ENCODE data around the gene ZFP1.
"Not testable (repeated sequence)": the region's sequence is repeated elsewhere in the genome, so short reads cannot be mapped to it uniquely, and the experiment has no call there.

Gene ZFP1

GRCh38 chr16:75160386-75160785, 12.1 kb downstream of the ZFP1 start:
- no peak for DNase-seq

GRCh38 chr16:75169899-75170405, 21.6 kb downstream of the ZFP1 start:
- DNase-seq, result no peak

- no peak for DNase-seq
These were observed 24.3 kb downstream of the ZFP1 start for GRCh38 chr16:75172578-75172977.

- DNase-seq, result no peak
These were observed 26.8 kb downstream of the ZFP1 start for GRCh38 chr16:75175074-75175473.

GRCh38 chr16:75176926-75177325, 28.6 kb downstream of the ZFP1 start:
- DNase-seq, result no peak

GRCh38 chr16:75179208-75179607, 30.9 kb downstream of the ZFP1 start:
- DNase-seq, result no peak

GRCh38 chr16:75181630-75182029, 33.3 kb downstream of the ZFP1 start:
- no peak for DNase-seq

GRCh38 chr16:75188832-75189477, 40.6 kb downstream of the ZFP1 start:
- no peak for DNase-seq

GRCh38 chr16:75189638-75190245, 41.4 kb downstream of the ZFP1 start:
- DNase-seq, result no peak

- DNase-seq, result no peak
These were observed 44.4 kb downstream of the ZFP1 start for GRCh38 chr16:75192606-75193264.

GRCh38 chr16:75193265-75193650, 44.9 kb downstream of the ZFP1 start:
- no peak for DNase-seq

GRCh38 chr16:75193730-75194444, 45.6 kb downstream of the ZFP1 start:
- DNase-seq, result no peak

GRCh38 chr16:75195811-75196790, 47.8 kb downstream of the ZFP1 start:
- DNase-seq, result no peak

- DNase-seq, result no peak
These were observed 48.5 kb downstream of the ZFP1 start for GRCh38 chr16:75196836-75197235.

GRCh38 chr16:75197522-75198134, 49.3 kb downstream of the ZFP1 start:
- DNase-seq, result no peak

- peak; percentile 42 for DNase-seq
These were observed 49.8 kb downstream of the ZFP1 start for GRCh38 chr16:75198135-75198600.

- DNase-seq, result no peak
These were observed 53.8 kb downstream of the ZFP1 start for GRCh38 chr16:75202069-75202590.

- no peak for DNase-seq
These were observed 54.8 kb downstream of the ZFP1 start for GRCh38 chr16:75203096-75203495.

- no peak for DNase-seq
These were observed 55.5 kb downstream of the ZFP1 start for GRCh38 chr16:75203667-75204409.

GRCh38 chr16:75204410-75204758, 56.1 kb downstream of the ZFP1 start:
- no peak for DNase-seq

- not testable (repeated sequence) for DNase-seq
These were observed 56.6 kb downstream of the ZFP1 start for GRCh38 chr16:75204905-75205304.

All from fibroblast of upper back skin (primary cell).